ENCODE measurements around the gene LKAAEAR1. TPM values are rescaled to one million over a fixed set of nuclear protein-coding genes. Genes with fewer than 3 reads are reported as not detected.

Gene LKAAEAR1
- total RNA-seq, 2 donors from 2014 or later, result not detected

GRCh38 chr20:64113796-64114355 lies 29.7 kb upstream of the LKAAEAR1 start:
- Mint-ChIP-seq H3K36me3 (no peaks in the 10 kb centered on the region), H3K27ac (no peak overlapping the region), H3K9me3 (no peaks in the 10 kb centered on the region)
- peak in 1 of 2 donors; percentile 23 for DNase-seq (ENCODE audit: low spot score in 2 of 2)
- ATAC-seq, result no peak

GRCh38 chr20:64113444-64113775 lies 29.2 kb upstream of the LKAAEAR1 start:
- ATAC-seq, result no peak
- H3K36me3 Mint-ChIP-seq, result no peaks in the 10 kb centered on the region
- H3K9me3 Mint-ChIP-seq, result no peaks in the 10 kb centered on the region
- peak in 1 of 2 donors; percentile 45 for DNase-seq (ENCODE audit: low spot score in 2 of 2)
- H3K27ac Mint-ChIP-seq, result no peak overlapping the region

GRCh38 chr20:64112691-64113443 lies 28.7 kb upstream of the LKAAEAR1 start:
- H3K36me3 Mint-ChIP-seq, result no peaks in the 10 kb centered on the region
- peak; percentile 2 to 43 for DNase-seq (ENCODE audit: low spot score in 2 of 2)
- no peak for ATAC-seq
- no peaks in the 10 kb centered on the region for H3K9me3 Mint-ChIP-seq
- H3K27ac Mint-ChIP-seq, result no peak overlapping the region

- ATAC-seq (no peak), DNase-seq (ENCODE audit: low spot score in 2 of 2) (peak in 1 of 2 donors; percentile 45)
- no peaks in the 10 kb centered on the region for H3K36me3 Mint-ChIP-seq
- H3K27ac Mint-ChIP-seq, result no peak overlapping the region
- H3K9me3 Mint-ChIP-seq, result no peaks in the 10 kb centered on the region
These were observed 27.8 kb upstream of the LKAAEAR1 start for GRCh38 chr20:64111841-64112641.

- H3K9me3 Mint-ChIP-seq, result no peaks in the 10 kb centered on the region
- H3K27ac Mint-ChIP-seq, result no peak overlapping the region
- ATAC-seq (no peak), DNase-seq (ENCODE audit: low spot score in 2 of 2) (peak; percentile 1 to 51)
- H3K36me3 Mint-ChIP-seq, result no peaks in the 10 kb centered on the region
These were observed 26.3 kb upstream of the LKAAEAR1 start for GRCh38 chr20:64110411-64111068.

GRCh38 chr20:64109831-64110391 lies 25.7 kb upstream of the LKAAEAR1 start:
- Mint-ChIP-seq H3K36me3 (no peaks in the 10 kb centered on the region), H3K9me3 (no peaks in the 10 kb centered on the region), H3K27ac (no peak overlapping the region)
- DNase-seq (ENCODE audit: low spot score in 2 of 2), result peak in 1 of 2 donors; percentile 28
- no peak for ATAC-seq

- no peaks in the 10 kb centered on the region for H3K36me3 Mint-ChIP-seq
- ATAC-seq, result no peak
- peak in 1 of 2 donors; percentile 37 for DNase-seq (ENCODE audit: low spot score in 2 of 2)
- no peak overlapping the region for H3K27ac Mint-ChIP-seq
- H3K9me3 Mint-ChIP-seq, result no peaks in the 10 kb centered on the region
These were observed 24.8 kb upstream of the LKAAEAR1 start for GRCh38 chr20:64108731-64109681.

- no peak overlapping the region for H3K27ac Mint-ChIP-seq
- DNase-seq (ENCODE audit: low spot score in 2 of 2) (peak; percentile 2 to 30), ATAC-seq (no peak)
- no peaks in the 10 kb centered on the region for H3K9me3 Mint-ChIP-seq
- H3K36me3 Mint-ChIP-seq, result no peaks in the 10 kb centered on the region
These were observed 23.7 kb upstream of the LKAAEAR1 start for GRCh38 chr20:64107736-64108457.

- H3K9me3 Mint-ChIP-seq, result no peaks in the 10 kb centered on the region
- H3K27ac Mint-ChIP-seq, result no peak within 1 kb of the TSS
- no peaks in the 10 kb centered on the region for H3K36me3 Mint-ChIP-seq
- DNase-seq (ENCODE audit: low spot score in 2 of 2) (peak; percentile 8 to 45), ATAC-seq (peak in 1 of 2 donors; percentile 60)
These were observed 23.0 kb upstream of the LKAAEAR1 start, which contains the start of gene NPBWR2 for GRCh38 chr20:64106981-64107735. TSS of gene NPBWR2 (minus strand) at chr20:64107565. CDS start at chr20:64106831, 734 bp downstream.

- DNase-seq (ENCODE audit: low spot score in 2 of 2), result peak in 1 of 2 donors; percentile 33
- no peaks in the 10 kb centered on the region for H3K36me3 Mint-ChIP-seq
- no peak for ATAC-seq
- no peaks in the 10 kb centered on the region for H3K9me3 Mint-ChIP-seq
- no peak overlapping the region for H3K27ac Mint-ChIP-seq
These were observed 22.3 kb upstream of the LKAAEAR1 start for GRCh38 chr20:64106435-64106961.

GRCh38 chr20:64105846-64106434 lies 21.7 kb upstream of the LKAAEAR1 start:
- peak in 1 of 2 donors; percentile 46 for DNase-seq (ENCODE audit: low spot score in 2 of 2)
- no peak overlapping the region for H3K27ac Mint-ChIP-seq
- H3K9me3 Mint-ChIP-seq, result no peaks in the 10 kb centered on the region
- H3K36me3 Mint-ChIP-seq, result no peaks in the 10 kb centered on the region
- no peak for ATAC-seq

- Mint-ChIP-seq H3K9me3 (no peaks in the 10 kb centered on the region), H3K27ac (no peak overlapping the region), H3K36me3 (no peaks in the 10 kb centered on the region)
- DNase-seq (ENCODE audit: low spot score in 2 of 2) (peak; percentile 1 to 51), ATAC-seq (no peak)
These were observed 20.7 kb upstream of the LKAAEAR1 start for GRCh38 chr20:64104667-64105451.
